ENCODE measurements around the gene LEKR1.

DNA sequence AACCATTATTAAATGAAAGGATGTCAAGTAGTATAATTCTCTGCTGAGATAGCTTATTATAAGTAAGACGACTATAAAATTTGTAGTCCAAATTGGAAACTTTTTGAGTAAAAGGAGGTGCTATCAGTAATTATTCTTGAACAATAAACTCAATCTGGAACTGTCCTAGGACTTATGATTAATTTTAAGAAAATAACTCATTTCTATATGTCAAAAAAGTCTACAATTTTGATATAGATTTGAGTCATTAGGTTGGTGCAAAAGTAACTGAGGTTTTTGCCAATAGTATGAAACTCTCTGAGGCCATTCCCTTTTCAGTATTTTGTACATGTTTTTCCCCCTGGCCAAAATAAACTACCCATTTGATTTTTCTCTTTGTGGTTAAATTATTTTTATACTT, 41.0 kb downstream of the LEKR1 start:
- TF ChIP-seq, protein P1, sequence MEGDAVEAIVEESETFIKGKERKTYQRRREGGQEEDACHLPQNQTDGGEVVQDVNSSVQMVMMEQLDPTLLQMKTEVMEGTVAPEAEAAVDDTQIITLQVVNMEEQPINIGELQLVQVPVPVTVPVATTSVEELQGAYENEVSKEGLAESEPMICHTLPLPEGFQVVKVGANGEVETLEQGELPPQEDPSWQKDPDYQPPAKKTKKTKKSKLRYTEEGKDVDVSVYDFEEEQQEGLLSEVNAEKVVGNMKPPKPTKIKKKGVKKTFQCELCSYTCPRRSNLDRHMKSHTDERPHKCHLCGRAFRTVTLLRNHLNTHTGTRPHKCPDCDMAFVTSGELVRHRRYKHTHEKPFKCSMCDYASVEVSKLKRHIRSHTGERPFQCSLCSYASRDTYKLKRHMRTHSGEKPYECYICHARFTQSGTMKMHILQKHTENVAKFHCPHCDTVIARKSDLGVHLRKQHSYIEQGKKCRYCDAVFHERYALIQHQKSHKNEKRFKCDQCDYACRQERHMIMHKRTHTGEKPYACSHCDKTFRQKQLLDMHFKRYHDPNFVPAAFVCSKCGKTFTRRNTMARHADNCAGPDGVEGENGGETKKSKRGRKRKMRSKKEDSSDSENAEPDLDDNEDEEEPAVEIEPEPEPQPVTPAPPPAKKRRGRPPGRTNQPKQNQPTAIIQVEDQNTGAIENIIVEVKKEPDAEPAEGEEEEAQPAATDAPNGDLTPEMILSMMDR (conservative IDR thresholded peaks at IDR 0.05; ENCODE audit: low read length): no peak
- no peak for TF ChIP-seq EZH2phosphoT487 (IDR thresholded peaks at IDR 0.05; ENCODE audit: borderline replicate concordance, low read depth, low read length)

Data from OCI-LY7 (cell line).